OCI-LY7 (cell line): ENCODE results near the gene TIFAB.

Experiments
- CTCF ChIP-seq: fragments of 200-600 bp; sonication (generic); conservative IDR thresholded peaks from 2 replicates; pipeline ENCODE4 v1.5.1; 2014; ENCODE audit warnings: mild to moderate bottlenecking, antibody characterized with exemption, low read length, moderate library complexity, mixed read lengths
- EZH2phosphoT487 ChIP-seq: fragments of 200-600 bp; sonication (generic); IDR thresholded peaks from 2 replicates; pipeline ENCODE4 v1.6.1; 2018; ENCODE audit warnings: low read depth, borderline replicate concordance, mild to moderate bottlenecking, mixed run types, antibody characterized with exemption, low read length, moderate library complexity, mixed read lengths

- no peak for TF ChIP-seq CTCF
- no peak for TF ChIP-seq EZH2phosphoT487
Measured at GRCh38 chr5:135434591-135435466, 17.3 kb downstream of the TIFAB start.
